OCI-LY3 (cell line): Measurements from ENCODE around the gene CAVIN1.

Source experiments
- CTCF ChIP-seq: fragments of 200-600, 300-600 bp; sonication (generic); IDR thresholded peaks from 2 replicates; pipeline ENCODE4 v1.5.1; 2014; ENCODE audit warnings: antibody characterized with exemption, low read length, low read depth
- EZH2phosphoT487 ChIP-seq: fragments of 200-600 bp; shearing (Covaris generic); IDR thresholded peaks from 2 replicates; pipeline ENCODE4 v1.6.1; 2018; ENCODE audit warnings: antibody characterized with exemption, mixed run types, low read depth

GRCh38 chr17:42429726-42430447 is 6.8 kb upstream of the CAVIN1 start:
- TF ChIP-seq CTCF (no peak), EZH2phosphoT487 (no peak)
